GM23338 (cell line): ENCODE results near the gene FAM219A. TPM values are rescaled to one million over a fixed set of nuclear protein-coding genes. Genes with fewer than 3 reads are reported as not detected.
A peak's percentile ranks its signal among the peaks of the same experiment; 100 is the strongest.

Experiments
- ATAC-seq: fragments of 200-7000 bp; cut with Tn5 transposase; 3 replicates; pipeline ENCODE4 v1.9.1; 2020
- DNase-seq: peaks from one replicate; pipeline ENCODE4 v3.0.0-alpha.2; 2015; ENCODE audit warnings: low spot score
- H2AFZ ChIP-seq: fragments of 200-600 bp; sonication (generic); 2 replicates; pipeline ENCODE4 v1.8.0; 2016; ENCODE audit warnings: antibody characterized with exemption, mild to moderate bottlenecking, moderate library complexity
- H3F3A ChIP-seq: fragments of 200-600 bp; sonication (generic); replicated peaks from 2 replicates; pipeline ENCODE4 v1.8.0; 2017; ENCODE audit warnings: antibody characterized with exemption, mixed run types, low read depth
- H3K27ac ChIP-seq: fragments of 200-600 bp; sonication (generic); 2 replicates; pipeline ENCODE4 v1.6.1; 2016; ENCODE audit warnings: low read depth
- H3K27me3 ChIP-seq: fragments of 200-600 bp; sonication (generic); 2 replicates; pipeline ENCODE4 v1.8.0; 2016; ENCODE audit warnings: mild to moderate bottlenecking, mixed run types, moderate library complexity; ENCODE audit not compliant: insufficient read depth
- H3K36me3 ChIP-seq: fragments of 200-600 bp; sonication (generic); 2 replicates; pipeline ENCODE4 v1.8.0; 2016; ENCODE audit warnings: mild to moderate bottlenecking; ENCODE audit not compliant: insufficient read depth
- H3K4me1 ChIP-seq: fragments of 200-600 bp; sonication (generic); 2 replicates; pipeline ENCODE4 v1.8.0; 2016; ENCODE audit warnings: mild to moderate bottlenecking, moderate library complexity; ENCODE audit not compliant: insufficient read depth
- H3K4me2 ChIP-seq: fragments of 200-600 bp; sonication (generic); 2 replicates; pipeline ENCODE4 v1.7.1; 2017; ENCODE audit warnings: mixed run types
- H3K4me3 ChIP-seq: fragments of 200-600 bp; sonication (generic); 2 replicates; pipeline ENCODE4 v1.6.1; 2016; ENCODE audit warnings: mixed run types
- H3K79me2 ChIP-seq: fragments of 200-600 bp; sonication (generic); replicated peaks from 2 replicates; pipeline ENCODE4 v1.8.0; 2017; ENCODE audit warnings: mild to moderate bottlenecking; ENCODE audit not compliant: insufficient read depth
- H3K9me2 ChIP-seq: fragments of 200-600 bp; sonication (generic); 2 replicates; pipeline ENCODE4 v1.8.0; 2017; ENCODE audit not compliant: insufficient read depth
- H4K20me1 ChIP-seq: fragments of 200-600 bp; sonication (generic); replicated peaks from 2 replicates; pipeline ENCODE4 v1.8.0; 2017; ENCODE audit warnings: mild to moderate bottlenecking; ENCODE audit not compliant: insufficient read depth
- H3K27ac Mint-ChIP-seq: 2 replicates; pipeline ENCODE4 v1.8.0; 2020; ENCODE audit warnings: inconsistent platforms, mild to moderate bottlenecking, moderate library complexity, mixed read lengths
- H3K27me3 Mint-ChIP-seq: 3 replicates; pipeline ENCODE4 v1.8.0; 2022; ENCODE audit warnings: low read depth, mild to moderate bottlenecking, moderate library complexity, mixed read lengths, inconsistent platforms; ENCODE audit not compliant: insufficient read depth, poor library complexity
- H3K36me3 Mint-ChIP-seq: 3 replicates; pipeline ENCODE4 v1.8.0; 2021; ENCODE audit warnings: low read depth, mild to moderate bottlenecking, inconsistent platforms, moderate library complexity, mixed read lengths
- H3K4me1 Mint-ChIP-seq: 3 replicates; pipeline ENCODE4 v1.8.0; 2020; ENCODE audit warnings: mild to moderate bottlenecking, inconsistent platforms, mixed read lengths
- H3K4me3 Mint-ChIP-seq: 3 replicates; pipeline ENCODE4 v1.8.0; 2021; ENCODE audit warnings: moderate library complexity, mild to moderate bottlenecking, inconsistent platforms, mixed read lengths
- H3K9me3 Mint-ChIP-seq: 3 replicates; pipeline ENCODE4 v1.8.0; 2020; ENCODE audit warnings: moderate library complexity, mild to moderate bottlenecking, inconsistent platforms, mixed read lengths
- CREB1 ChIP-seq: fragments of 250-450 bp; sonication (Bioruptor Pico); IDR thresholded peaks from 2 replicates; pipeline ENCODE4 v1.5.0; 2020; ENCODE audit warnings: low read depth, mild to moderate bottlenecking, moderate library complexity
- CTCF ChIP-seq, 2 experiments: fragments of 200-600 bp in 1 of 2; sonication (generic) in 1 of 2; conservative IDR thresholded peaks; 2 replicates each; pipeline versions ENCODE4 v1.5.1 to v1.6.1; 2016 to 2017; ENCODE audit warnings: antibody characterized with exemption in 2 of 2, low read depth in 2 of 2, mild to moderate bottlenecking in 2 of 2, moderate library complexity in 1 of 2
- ETS1 ChIP-seq: IDR thresholded peaks from 2 replicates; pipeline ENCODE4 v1.6.1; 2016; ENCODE audit warnings: antibody characterized with exemption
- EZH2 ChIP-seq: fragments of 200-600 bp; sonication (generic); IDR thresholded peaks from one replicate; pipeline ENCODE4 v1.8.0; 2017; ENCODE audit warnings: antibody characterized with exemption, mild to moderate bottlenecking, low read depth; ENCODE audit not compliant: unreplicated experiment
- POLR2AphosphoS5 ChIP-seq: IDR thresholded peaks from 2 replicates; pipeline ENCODE4 v1.6.1; 2016; ENCODE audit warnings: antibody characterized with exemption, low read depth
- ZNF462 ChIP-seq: fragments of 250-450 bp; sonication (Bioruptor Pico); IDR thresholded peaks from 2 replicates; pipeline ENCODE4 v1.5.0; 2020; ENCODE audit warnings: mild to moderate bottlenecking, moderate library complexity
- long read RNA-seq: library from polyadenylated mRNA; unstranded; transcript quantifications from one replicate; pipeline ENCODE4 v2.0.0, GENCODE V29; 2020; ENCODE audit not compliant: unreplicated experiment
- polyA plus RNA-seq: library from polyadenylated mRNA; unstranded; fragments of >200 nt; fragmentation: Nextera tagmentation; extraction: Ambion mirVana; gene quantifications from 2 replicates; pipeline ENCODE4 v1.2.1, GENCODE V29; 2016
- total RNA-seq: library from RNA; depleted of rRNA; stranded (reverse); fragments of >200 nt; shearing (Covaris generic); gene quantifications from 2 replicates; pipeline ENCODE4 v1.2.3, GENCODE V29; 2014; rRNA removed

FAM219A gene
- 6.1 and 7.2 TPM in 2 replicates for total RNA-seq
- 3.3 and 3.8 TPM in 2 replicates for polyA plus RNA-seq
- long read RNA-seq: 0 reads

- Histone ChIP-seq H3K4me3 (peak within 1 kb of the TSS; percentile 88), H3K27me3 (peaks cover 21% of the 10 kb centered on the region), H3K4me2 (peak within 1 kb of the TSS; percentile 96), H2AFZ (peak within 1 kb of the TSS; percentile 94), H3K9me2 (no peaks in the 10 kb centered on the region), H3K27ac (no peak within 1 kb of the TSS), H3K4me1 (peaks cover 7% of the 10 kb centered on the region), H3K79me2 (peaks cover 14% of the 10 kb centered on the region; the same call in 1 of the 2 replicates), H3K36me3 (no peaks in the 10 kb centered on the region), H3F3A (0 out of 2 replicates have a peak, but pooled peaks cover 5% of the 10 kb centered on the region), H4K20me1 (peaks cover 2% of the 10 kb centered on the region; the same call in 1 of the 2 replicates)
- H3K9me3 Mint-ChIP-seq: no peaks in the 10 kb centered on the region
- DNase-seq: peak; percentile 99
- peaks cover 27% of the 10 kb centered on the region for H3K4me1 Mint-ChIP-seq
- peaks cover 28% of the 10 kb centered on the region for H3K27me3 Mint-ChIP-seq
- TF ChIP-seq ZNF462 (no peak), EZH2 (no peak), ETS1 (no peak), CREB1 (CRISPR knock-in tag) (peak; percentile 35; the same call in 1 of the 2 replicates), CTCF (conservative IDR thresholded peaks at IDR 0.05; ENCODE audit: low read depth in 2 of 2) (no peak), POLR2AphosphoS5 (peak; percentile 68)
- peak within 1 kb of the TSS; percentile 92 for H3K4me3 Mint-ChIP-seq
- no peak within 1 kb of the TSS for H3K27ac Mint-ChIP-seq
- peak; percentile 85 for ATAC-seq
- no peaks in the 10 kb centered on the region for H3K36me3 Mint-ChIP-seq
Measured at GRCh38 chr9:34458013-34458958, at the start of gene FAM219A, which contains the start of gene DNAI1. TSS of gene FAM219A (minus strand) at chr9:34458570. CDS start at chr9:34458263, 307 bp downstream. TSS of gene DNAI1 (plus strand) at chr9:34458805. CDS start at chr9:34459006, 201 bp downstream.
